OCI-LY1 (cell line): Measurements from ENCODE around the gene AVP.

Experiments used
- H2AFZ ChIP-seq: fragments of 200-600 bp; sonication (generic), shearing (Covaris generic); 2 replicates; pipeline ENCODE4 v1.6.0; 2014; ENCODE audit warnings: antibody characterized with exemption, mild to moderate bottlenecking, low read length
- H3F3A ChIP-seq: fragments of 200-600 bp; sonication (generic), shearing (Covaris generic); 2 replicates; pipeline ENCODE4 v1.6.0; 2014; ENCODE audit warnings: mild to moderate bottlenecking, antibody characterized with exemption, low read length, moderate library complexity; ENCODE audit not compliant: insufficient read depth
- H3K27ac ChIP-seq: fragments of 200-600 bp; sonication (generic); 2 replicates; pipeline ENCODE4 v1.5.1; 2014; ENCODE audit warnings: low read length, mixed run types, mild to moderate bottlenecking, low read depth; ENCODE audit not compliant: poor library complexity, severe bottlenecking
- H3K27me3 ChIP-seq: fragments of 200-600 bp; sonication (generic); 2 replicates; pipeline ENCODE4 v1.6.0; 2014; ENCODE audit warnings: antibody characterized with exemption, mild to moderate bottlenecking, low read length, moderate library complexity; ENCODE audit not compliant: insufficient read depth
- H3K36me3 ChIP-seq: fragments of 200-600 bp; sonication (generic); 2 replicates; pipeline ENCODE4 v1.6.1; 2014; ENCODE audit warnings: mild to moderate bottlenecking, antibody characterized with exemption, low read length, moderate library complexity, mixed read lengths; ENCODE audit not compliant: insufficient read depth
- H3K4me1 ChIP-seq: fragments of 200-600 bp; sonication (generic); 2 replicates; pipeline ENCODE4 v1.5.1; 2014; ENCODE audit warnings: mild to moderate bottlenecking, low read length, moderate library complexity; ENCODE audit not compliant: insufficient read depth, severe bottlenecking
- H3K4me2 ChIP-seq: fragments of 200-600 bp; sonication (generic), shearing (Covaris generic); 2 replicates; pipeline ENCODE4 v1.6.1; 2014; ENCODE audit warnings: low read length
- H3K4me3 ChIP-seq: fragments of 200-600 bp; sonication (generic); 2 replicates; pipeline ENCODE4 v1.5.1; 2014; ENCODE audit warnings: low read length, low read depth, mild to moderate bottlenecking, mixed read lengths; ENCODE audit not compliant: poor library complexity, severe bottlenecking
- H3K79me2 ChIP-seq: fragments of 200-600 bp; shearing (Covaris generic); 2 replicates; pipeline ENCODE4 v1.6.1; 2016; ENCODE audit warnings: mixed run types, low read length, mixed read lengths; ENCODE audit not compliant: insufficient read depth
- H3K9ac ChIP-seq: fragments of 200-600 bp; sonication (generic), shearing (Covaris generic); 2 replicates; pipeline ENCODE4 v1.6.1; 2014; ENCODE audit warnings: mild to moderate bottlenecking, low read length, mixed read lengths
- H3K9me2 ChIP-seq: fragments of 200-600 bp; sonication (generic), shearing (Covaris generic); 2 replicates; pipeline ENCODE4 v1.6.1; 2014; ENCODE audit warnings: low read depth, mild to moderate bottlenecking, low read length, mixed read lengths
- H3K9me3 ChIP-seq: fragments of 200-600 bp; shearing (Covaris generic); 2 replicates; pipeline ENCODE4 v1.6.1; 2014; ENCODE audit warnings: low read length, mixed read lengths
- H4K20me1 ChIP-seq: fragments of 200-600 bp; sonication (generic), shearing (Covaris generic); 2 replicates; pipeline ENCODE4 v1.6.0; 2016; ENCODE audit warnings: mild to moderate bottlenecking, low read length; ENCODE audit not compliant: insufficient read depth
- EZH2 ChIP-seq: fragments of 200-600 bp; sonication (generic), shearing (Covaris generic); IDR thresholded peaks from 2 replicates; pipeline ENCODE4 v1.8.0; 2017; ENCODE audit warnings: borderline replicate concordance, mixed run types, mild to moderate bottlenecking, antibody characterized with exemption, low read length, moderate library complexity, mixed read lengths
- TF ChIP-seq, protein P1 (sequence below): fragments of 200-600 bp; sonication (generic), shearing (Covaris generic); IDR thresholded peaks from 2 replicates; pipeline ENCODE4 v1.5.1; 2017; ENCODE audit warnings: mild to moderate bottlenecking, antibody characterized with exemption, low read length, moderate library complexity, mixed read lengths

AVP gene

DNA sequence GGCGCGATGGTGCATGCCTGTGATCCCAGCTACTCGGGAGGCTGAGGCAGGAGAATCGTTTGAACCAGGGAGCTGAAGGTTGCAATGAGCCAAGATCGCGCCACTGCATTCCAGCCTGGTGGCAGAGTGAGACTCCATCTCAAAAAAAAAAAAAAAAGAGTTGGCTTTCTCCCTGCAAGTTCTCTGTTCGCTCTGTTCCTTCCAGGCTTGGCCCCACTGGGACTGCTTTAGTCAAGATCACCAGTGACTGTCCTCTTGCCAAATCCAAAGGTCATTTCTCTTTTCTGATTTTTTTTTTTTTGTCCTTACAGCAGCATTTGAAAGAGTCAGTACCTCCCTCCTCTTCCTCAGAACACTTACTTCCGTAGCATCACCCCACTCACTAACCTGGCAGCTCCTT lies 51.9 kb downstream of the AVP start:
- H3F3A ChIP-seq: no peaks in the 10 kb centered on the region
- TF ChIP-seq EZH2: no peak
- TF ChIP-seq, protein P1, sequence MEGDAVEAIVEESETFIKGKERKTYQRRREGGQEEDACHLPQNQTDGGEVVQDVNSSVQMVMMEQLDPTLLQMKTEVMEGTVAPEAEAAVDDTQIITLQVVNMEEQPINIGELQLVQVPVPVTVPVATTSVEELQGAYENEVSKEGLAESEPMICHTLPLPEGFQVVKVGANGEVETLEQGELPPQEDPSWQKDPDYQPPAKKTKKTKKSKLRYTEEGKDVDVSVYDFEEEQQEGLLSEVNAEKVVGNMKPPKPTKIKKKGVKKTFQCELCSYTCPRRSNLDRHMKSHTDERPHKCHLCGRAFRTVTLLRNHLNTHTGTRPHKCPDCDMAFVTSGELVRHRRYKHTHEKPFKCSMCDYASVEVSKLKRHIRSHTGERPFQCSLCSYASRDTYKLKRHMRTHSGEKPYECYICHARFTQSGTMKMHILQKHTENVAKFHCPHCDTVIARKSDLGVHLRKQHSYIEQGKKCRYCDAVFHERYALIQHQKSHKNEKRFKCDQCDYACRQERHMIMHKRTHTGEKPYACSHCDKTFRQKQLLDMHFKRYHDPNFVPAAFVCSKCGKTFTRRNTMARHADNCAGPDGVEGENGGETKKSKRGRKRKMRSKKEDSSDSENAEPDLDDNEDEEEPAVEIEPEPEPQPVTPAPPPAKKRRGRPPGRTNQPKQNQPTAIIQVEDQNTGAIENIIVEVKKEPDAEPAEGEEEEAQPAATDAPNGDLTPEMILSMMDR: no peak
- H3K27me3 ChIP-seq: no peaks in the 10 kb centered on the region
- no peaks in the 10 kb centered on the region for H3K9me2 ChIP-seq
- no peaks in the 10 kb centered on the region for H3K79me2 ChIP-seq
- no peak overlapping the region for H3K4me2 ChIP-seq
- H3K27ac ChIP-seq: no peak overlapping the region
- H3K4me3 ChIP-seq: no peak overlapping the region
- no peaks in the 10 kb centered on the region for H3K9me3 ChIP-seq
- no peak overlapping the region for H2AFZ ChIP-seq
- no peaks in the 10 kb centered on the region for H4K20me1 ChIP-seq
- H3K36me3 ChIP-seq: peaks cover 78% of the 10 kb centered on the region
- H3K4me1 ChIP-seq: no peaks in the 10 kb centered on the region
- no peak overlapping the region for H3K9ac ChIP-seq
